Activated CD4-positive, alpha-beta T cell treated with anti-CD3 and anti-CD28 coated beads for 1 hour (primary cell): Measurements from ENCODE around the gene FPR3.

ENCODE experiments used
- DNase-seq: peaks from one replicate; pipeline ENCODE4 v3.0.0-alpha.2; 2020

Gene FPR3

GRCh38 chr19:51807925-51808324, 13.0 kb downstream of the FPR3 start:
- no peak for DNase-seq

GRCh38 chr19:51808333-51808986, 13.5 kb downstream of the FPR3 start:
- DNase-seq: no peak

GRCh38 chr19:51809787-51810186, 14.8 kb downstream of the FPR3 start:
- DNase-seq: no peak

GRCh38 chr19:51810223-51810622, 15.3 kb downstream of the FPR3 start:
- no peak for DNase-seq

GRCh38 chr19:51811344-51811743, 16.4 kb downstream of the FPR3 start:
- DNase-seq: no peak

GRCh38 chr19:51815043-51815442, 20.1 kb downstream of the FPR3 start:
- no peak for DNase-seq

- DNase-seq: no peak
These were observed 21.8 kb downstream of the FPR3 start for GRCh38 chr19:51816711-51817110.

- no peak for DNase-seq
These were observed 25.1 kb downstream of the FPR3 start for GRCh38 chr19:51820011-51820410.

GRCh38 chr19:51820831-51821446, 26.0 kb downstream of the FPR3 start:
- DNase-seq: no peak

- no peak for DNase-seq
These were observed 26.5 kb downstream of the FPR3 start for GRCh38 chr19:51821456-51821855.

GRCh38 chr19:51821921-51822320, 27.0 kb downstream of the FPR3 start:
- no peak for DNase-seq

- DNase-seq: no peak
These were observed 27.4 kb downstream of the FPR3 start for GRCh38 chr19:51822325-51822724.

GRCh38 chr19:51822946-51823345, 28.0 kb downstream of the FPR3 start:
- no peak for DNase-seq

GRCh38 chr19:51824281-51825005, 29.5 kb downstream of the FPR3 start:
- no peak for DNase-seq

- no peak for DNase-seq
These were observed 35.3 kb downstream of the FPR3 start for GRCh38 chr19:51830274-51830673.

- DNase-seq: no peak
These were observed 42.2 kb downstream of the FPR3 start for GRCh38 chr19:51837145-51837544.

- no peak for DNase-seq
These were observed 67.1 kb downstream of the FPR3 start for GRCh38 chr19:51861870-51862622.

- no peak for DNase-seq
These were observed 78.1 kb downstream of the FPR3 start for GRCh38 chr19:51873097-51873496.
